BE2C (cell line): ENCODE data around the gene WFDC9.

Experiments
- DNase-seq: peaks from one replicate; pipeline ENCODE4 v3.0.0-alpha.2; 2020
- H3K27me3 ChIP-seq: fragments of 250-450 bp; sonication (Bioruptor Pico); 2 replicates; pipeline ENCODE4 v1.5.1; 2020; ENCODE audit warnings: mild to moderate bottlenecking
- H3K36me3 ChIP-seq: fragments of 250-450 bp; sonication (Bioruptor Pico); 2 replicates; pipeline ENCODE4 v1.5.1; 2020; ENCODE audit warnings: mild to moderate bottlenecking
- H3K4me1 ChIP-seq: fragments of 250-450 bp; sonication (Bioruptor Pico); 2 replicates; pipeline ENCODE4 v1.5.1; 2020
- H3K4me3 ChIP-seq: 2 replicates; pipeline ENCODE4 v1.5.1; 2011; ENCODE audit warnings: low read depth, low read length
- H3K9me3 ChIP-seq: fragments of 250-450 bp; sonication (Bioruptor Pico); 2 replicates; pipeline ENCODE4 v1.5.1; 2020
- CTCF ChIP-seq: IDR thresholded peaks from 2 replicates; pipeline ENCODE4 v1.5.1; 2012; ENCODE audit warnings: mild to moderate bottlenecking, low read depth, low read length

Gene WFDC9

GRCh38 chr20:45564760-45565276 is 66.3 kb downstream of the WFDC9 start:
- Histone ChIP-seq H3K27me3 (peaks cover 11% of the 10 kb centered on the region), H3K4me3 (no peak overlapping the region), H3K36me3 (no peaks in the 10 kb centered on the region), H3K4me1 (no peaks in the 10 kb centered on the region), H3K9me3 (no peaks in the 10 kb centered on the region)
- no peak for DNase-seq
- TF ChIP-seq CTCF: no peak
